ENCODE results near the gene PNN.

DNA sequence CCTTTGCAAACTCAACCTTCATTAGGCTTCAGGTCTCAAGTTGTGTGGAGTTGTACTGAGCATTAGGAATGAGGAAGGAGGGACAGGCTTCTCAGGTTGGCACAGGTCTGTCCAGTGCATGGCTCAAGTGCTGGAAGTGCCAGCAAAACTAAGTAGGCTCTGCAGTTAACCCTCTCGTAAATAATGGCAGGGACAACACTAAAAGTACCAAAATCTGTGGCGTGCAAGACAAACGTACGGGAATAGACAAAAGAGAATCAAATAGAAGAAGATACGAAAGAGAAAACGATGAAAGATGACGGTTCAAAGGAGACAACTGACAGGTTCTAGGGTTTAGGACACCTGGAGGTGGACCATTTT lies 5.5 kb upstream of the PNN start:
- no peak for TF ChIP-seq CTCF (IDR thresholded peaks at IDR 0.05; ENCODE audit: insufficient read depth, low read depth, low read length)
- TF ChIP-seq EZH2 (IDR thresholded peaks at IDR 0.05; ENCODE audit: insufficient read depth, low read length), result no peak

Measured in astrocyte (in vitro differentiated cells and primary cell).